HCT116 (cell line): Measurements from ENCODE around the gene DDA1. TPM values are rescaled to one million over a fixed set of nuclear protein-coding genes. Genes with fewer than 3 reads are reported as not detected.

Experiments used
- ATAC-seq: fragments of 200-7000 bp; cut with Tn5 transposase; 2 replicates; pipeline ENCODE4 v1.9.1; 2020; ENCODE audit warnings: mild to moderate bottlenecking, moderate library complexity
- BruUV-seq: library from RNA; stranded (reverse); fragments of 400-500 nt; replicated peaks from 2 replicates; lab custom pipeline; 2021; lab: Mats Ljungman, UMichigan
- CTCF ChIA-PET: fragments of 300-600 bp; sonication (Branson Sonifier 250); formaldehyde crosslinking; loops from one replicate; lab custom pipeline; 2021; ENCODE audit warnings: antibody characterized with exemption; lab: Charles Lee
- POLR2A ChIA-PET: fragments of 300-600, 350-600 bp; sonication (Branson Sonifier 250); formaldehyde crosslinking; loops from one replicate; lab custom pipeline; 2021; ENCODE audit warnings: antibody characterized with exemption; lab: Charles Lee
- RAD21 ChIA-PET, 2 experiments: fragments of 300-600 bp; sonication (Branson Sonifier 250); formaldehyde crosslinking; loops; one replicate each; lab custom pipeline; 2023; ENCODE audit warnings: low total read pairs in 2 of 2; ENCODE audit not compliant: uncharacterized antibody in 2 of 2, unreplicated experiment in 2 of 2, low non-redundant PET in 1 of 2; lab: Charles Lee
- DNase-seq: peaks from one replicate; pipeline ENCODE4 v3.0.0-alpha.2; 2010; ENCODE audit warnings: low read depth, low spot score
- H2AFZ ChIP-seq: fragments of 200-600 bp; shearing (Covaris generic), sonication (generic); 2 replicates; pipeline ENCODE4 v1.6.1; 2017; ENCODE audit warnings: low read depth, mixed run types, mixed read lengths, antibody characterized with exemption, low read length; ENCODE audit not compliant: poor library complexity, severe bottlenecking
- H3K27ac ChIP-seq: 2 replicates; pipeline ENCODE4 v1.5.1; 2012; ENCODE audit warnings: low read depth, low read length
- H3K27me3 ChIP-seq: fragments of 200-600 bp; sonication (generic); 2 replicates; pipeline ENCODE4 v1.6.1; 2016; ENCODE audit warnings: mixed run types, low read length, mixed read lengths; ENCODE audit not compliant: insufficient read depth
- H3K36me3 ChIP-seq, 2 experiments: fragments of 200-500 bp in 1 of 2; fragments of 200-600 bp in 1 of 2; sonication (Bioruptor generic) in 1 of 2; sonication (generic) in 1 of 2; 2 replicates each; pipeline versions ENCODE4 v1.5.1 to v1.6.1; 2014 to 2016; ENCODE audit warnings: low read length in 2 of 2, inconsistent platforms in 1 of 2, mixed read lengths in 1 of 2, mixed run types in 1 of 2; ENCODE audit not compliant: insufficient read depth in 2 of 2, control insufficient read depth in 1 of 2
- H3K4me1 ChIP-seq, 2 experiments: fragments of 200-600 bp in 1 of 2; sonication (generic) in 1 of 2; 2 replicates each; pipeline versions ENCODE4 v1.5.1 to v1.6.1; 2012 to 2017; ENCODE audit warnings: low read length in 2 of 2, inconsistent platforms in 1 of 2, mild to moderate bottlenecking in 1 of 2, mixed read lengths in 1 of 2, mixed run types in 1 of 2, moderate library complexity in 1 of 2; ENCODE audit not compliant: insufficient read depth in 2 of 2, control insufficient read depth in 1 of 2
- H3K4me2 ChIP-seq: fragments of 200-600 bp; sonication (generic); 2 replicates; pipeline ENCODE4 v1.6.1; 2017; ENCODE audit warnings: mixed run types, low read length, mixed read lengths
- H3K4me3 ChIP-seq, 2 experiments: fragments of 200-600 bp in 1 of 2; sonication (generic) in 1 of 2; replicated peaks in 1 of 2; 2 replicates each; pipeline ENCODE4 v1.5.1; 2011 to 2016; ENCODE audit warnings: low read length in 2 of 2, control low read depth in 1 of 2, low read depth in 1 of 2, mild to moderate bottlenecking in 1 of 2, mixed read lengths in 1 of 2, mixed run types in 1 of 2
- H3K79me2 ChIP-seq: fragments of 200-600 bp; sonication (generic); 2 replicates; pipeline ENCODE4 v1.6.1; 2017; ENCODE audit warnings: mild to moderate bottlenecking, mixed run types, low read length, moderate library complexity, mixed read lengths; ENCODE audit not compliant: insufficient read depth
- H3K9ac ChIP-seq: fragments of 200-600 bp; sonication (generic); 2 replicates; pipeline ENCODE4 v1.6.1; 2016; ENCODE audit warnings: low read length, mixed read lengths
- H3K9me2 ChIP-seq: fragments of 200-600 bp; sonication (generic), shearing (Covaris generic); 2 replicates; pipeline ENCODE4 v1.6.1; 2017; ENCODE audit warnings: mixed run types, mild to moderate bottlenecking, moderate library complexity; ENCODE audit not compliant: insufficient read depth
- H3K9me3 ChIP-seq, 2 experiments: fragments of 200-500 bp in 1 of 2; fragments of 200-600 bp in 1 of 2; sonication (Bioruptor generic) in 1 of 2; sonication (generic) in 1 of 2; 2 replicates each; pipeline ENCODE4 v1.6.1; 2014 to 2017; ENCODE audit warnings: low read length in 2 of 2, mixed read lengths in 2 of 2, inconsistent platforms in 1 of 2, low read depth in 1 of 2, mild to moderate bottlenecking in 1 of 2, mixed run types in 1 of 2, moderate library complexity in 1 of 2; ENCODE audit not compliant: control insufficient read depth in 1 of 2, insufficient read depth in 1 of 2
- H4K20me1 ChIP-seq: fragments of 200-600 bp; sonication (generic), shearing (Covaris generic); 2 replicates; pipeline ENCODE4 v1.6.1; 2017; ENCODE audit warnings: mixed run types, mild to moderate bottlenecking, moderate library complexity; ENCODE audit not compliant: insufficient read depth
- CBX3 ChIP-seq: IDR thresholded peaks from 2 replicates; pipeline ENCODE4 v1.6.1; 2012; ENCODE audit warnings: low read depth
- CEBPB ChIP-seq: IDR thresholded peaks from 2 replicates; pipeline ENCODE4 v1.6.1; 2012; ENCODE audit warnings: low read depth
- ELF1 ChIP-seq: IDR thresholded peaks from 2 replicates; pipeline ENCODE4 v1.6.1; 2012; ENCODE audit warnings: low read depth, borderline replicate concordance
- EZH2phosphoT487 ChIP-seq: fragments of 200-600 bp; IDR thresholded peaks from 2 replicates; pipeline ENCODE4 v1.6.1; 2018; ENCODE audit warnings: antibody characterized with exemption, borderline replicate concordance
- FOSL1 ChIP-seq: IDR thresholded peaks from 2 replicates; pipeline ENCODE4 v1.6.1; 2012; ENCODE audit warnings: low read depth
- JUND ChIP-seq: IDR thresholded peaks from 2 replicates; pipeline ENCODE4 v1.6.1; 2012
- POLR2A ChIP-seq: IDR thresholded peaks from 2 replicates; pipeline ENCODE4 v1.7.0; 2011; ENCODE audit warnings: borderline replicate concordance; ENCODE audit not compliant: insufficient read depth, insufficient read length; ENCODE audit errors: extremely low read depth
- POLR2AphosphoS5 ChIP-seq: IDR thresholded peaks from 2 replicates; pipeline ENCODE4 v1.6.1; 2011; ENCODE audit warnings: mild to moderate bottlenecking, low read depth, low read length, moderate library complexity
- RAD21 ChIP-seq: IDR thresholded peaks from 2 replicates; pipeline ENCODE4 v1.6.1; 2012; ENCODE audit warnings: low read depth, mild to moderate bottlenecking
- SIN3A ChIP-seq: IDR thresholded peaks from 2 replicates; pipeline ENCODE4 v1.6.1; 2012; ENCODE audit warnings: low read depth
- SP1 ChIP-seq: IDR thresholded peaks from 2 replicates; pipeline ENCODE4 v1.6.1; 2012; ENCODE audit warnings: low read depth
- SRF ChIP-seq: IDR thresholded peaks from 2 replicates; pipeline ENCODE4 v1.6.1; 2012; ENCODE audit warnings: low read depth
- intact Hi-C: fragments of 100-400 bp; cut with micrococcal nuclease; formaldehyde crosslinking; loops from 2 replicates; pipeline ENCODE4 v1.10.0; 2022
- total RNA-seq: library from RNA; stranded (reverse); gene quantifications from one replicate; pipeline ENCODE4 v1.2.1, GENCODE V29; 2021; ENCODE audit not compliant: unreplicated experiment
- TF ChIP-seq, protein P1 (sequence below): IDR thresholded peaks from 2 replicates; pipeline ENCODE4 v1.6.1; 2012
- TF ChIP-seq, protein P2 (sequence below), 3 experiments: fragments of 200-600 bp in 1 of 3; sonication (generic) in 1 of 3; IDR thresholded peaks in 2 of 3; conservative IDR thresholded peaks in 1 of 3; 2 replicates each; pipeline ENCODE4 v1.5.1; 2012 to 2017; ENCODE audit warnings: low read depth in 2 of 3, low read length in 2 of 3, antibody characterized with exemption in 1 of 3, borderline replicate concordance in 1 of 3, control low read depth in 1 of 3, mild to moderate bottlenecking in 1 of 3, mixed read lengths in 1 of 3, mixed run types in 1 of 3, moderate library complexity in 1 of 3; ENCODE audit not compliant: insufficient read depth in 1 of 3
- TF ChIP-seq, protein P3 (sequence below): IDR thresholded peaks from 2 replicates; pipeline ENCODE4 v1.6.1; 2011; ENCODE audit warnings: mild to moderate bottlenecking, low read length, moderate library complexity; ENCODE audit not compliant: insufficient replicate concordance; ENCODE audit errors: extremely low read depth

Gene DDA1
- total RNA-seq, 1 experiment from 2014 or later, result 68.6 TPM

DNA sequence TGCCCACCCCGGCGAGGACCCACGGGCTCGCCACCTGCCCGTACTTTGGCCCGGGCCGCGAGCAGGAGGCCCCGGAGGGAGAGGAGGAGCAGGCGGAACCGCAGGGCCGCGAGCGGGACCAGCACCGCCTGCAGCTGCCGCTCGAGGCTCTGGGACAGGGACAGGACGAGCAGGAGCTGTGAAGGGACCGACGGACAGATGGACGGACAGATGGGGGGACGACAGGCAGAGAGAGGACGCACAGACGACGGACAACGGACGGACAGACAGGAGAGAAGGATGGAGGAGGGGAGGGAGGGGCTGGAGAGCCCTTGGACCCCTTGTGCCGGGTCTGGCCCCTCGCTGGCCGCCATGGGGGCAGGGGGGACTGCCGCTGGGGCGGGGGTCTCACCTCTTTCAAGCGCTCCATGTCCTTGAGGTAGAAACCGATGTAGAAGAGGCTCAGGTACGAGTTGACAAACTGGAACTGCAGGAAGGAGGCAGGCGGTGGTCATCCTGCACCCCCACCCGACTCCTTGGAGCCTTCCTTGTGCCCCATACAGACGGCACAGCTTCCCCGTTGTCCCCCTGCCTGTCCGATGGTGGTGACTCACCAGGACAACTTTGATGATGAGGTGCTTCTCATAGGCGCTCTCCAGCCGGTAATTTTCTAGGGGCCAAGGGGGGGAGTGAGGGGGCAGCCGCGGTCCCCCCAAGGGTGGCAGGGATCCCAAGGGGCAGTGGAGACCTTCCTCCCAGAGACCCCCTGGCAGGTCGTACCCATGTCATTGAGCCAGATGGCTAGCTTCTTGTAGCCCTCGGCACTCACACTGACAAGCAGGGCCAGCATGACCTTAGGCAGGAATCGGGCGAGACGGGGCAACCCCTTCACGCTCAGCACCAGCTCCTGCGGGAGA, 20.3 kb downstream of the DDA1 start:
- ChIA-PET POLR2A (no interaction called here), RAD21 (no interaction called here), CTCF (no interaction called here)
- Histone ChIP-seq H3K9me3 (no peaks in the 10 kb centered on the region), H3K27ac (peak overlapping the region; percentile 52; the same call in 1 of the 2 replicates), H4K20me1 (no peaks in the 10 kb centered on the region), H3K4me2 (no peak overlapping the region), H3K36me3 (no peaks in the 10 kb centered on the region), H3K4me1 (peaks cover 16 to 39% of the 10 kb centered on the region in 2 experiments), H2AFZ (no peak overlapping the region), H3K4me3 (no peak overlapping the region), H3K79me2 (peaks cover 5% of the 10 kb centered on the region; the same call in 1 of the 2 replicates), H3K27me3 (no peaks in the 10 kb centered on the region), H3K9ac (no peak overlapping the region), H3K9me2 (no peaks in the 10 kb centered on the region)
- intact Hi-C loops, result no loop called here
- no peak for ATAC-seq
- no TSS peak for BruUV-seq
- TF ChIP-seq SIN3A, result no peak
- DNase-seq, result no peak

DNA sequence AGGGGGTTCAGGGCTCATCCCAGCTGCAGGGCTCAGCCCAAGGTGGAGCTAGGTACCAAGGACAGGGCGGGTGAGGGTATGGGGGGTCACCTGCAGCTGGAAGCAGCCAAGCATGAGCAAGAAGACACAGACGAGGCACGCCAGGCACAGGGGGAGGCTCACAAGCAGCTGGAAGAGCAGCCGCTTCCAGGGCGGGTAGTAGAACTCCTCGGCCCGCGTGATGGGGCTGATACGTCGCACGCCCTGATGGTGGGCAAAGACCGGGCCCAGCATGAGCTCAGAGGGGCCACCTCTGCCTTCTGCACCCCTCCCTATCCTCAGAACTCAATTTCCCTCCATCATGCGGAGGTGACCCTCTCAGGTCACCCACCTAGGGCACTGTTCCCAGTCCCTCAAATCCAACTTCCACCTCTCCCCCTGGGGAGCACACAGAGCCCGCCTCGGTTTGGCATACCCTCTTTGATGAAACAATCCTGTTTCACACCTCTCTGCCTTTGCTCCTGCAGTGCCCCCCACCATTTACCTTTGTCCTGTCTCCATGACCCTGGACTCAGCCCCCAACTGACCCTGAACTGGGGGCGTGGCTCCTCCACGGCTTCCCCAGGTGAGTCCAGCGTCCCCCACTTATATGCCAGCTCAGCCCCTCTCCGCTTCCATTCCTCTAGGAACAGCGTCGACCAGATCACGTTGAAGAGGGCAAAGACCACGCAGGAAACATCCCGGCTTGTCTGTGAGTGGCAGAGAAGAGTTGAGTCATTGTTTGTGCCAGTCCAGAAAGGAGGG, 21.1 kb downstream of the DDA1 start:
- POLR2A ChIA-PET, result no interaction called here
- Histone ChIP-seq H2AFZ (no peak overlapping the region), H3K4me2 (no peak overlapping the region), H3K27ac (no peak overlapping the region), H3K36me3 (no peaks in the 10 kb centered on the region), H3K79me2 (peaks cover 5% of the 10 kb centered on the region; the same call in 1 of the 2 replicates), H3K9me2 (no peaks in the 10 kb centered on the region), H4K20me1 (no peaks in the 10 kb centered on the region), H3K27me3 (no peaks in the 10 kb centered on the region), H3K4me3 (no peak overlapping the region), H3K4me1 (peaks cover 20 to 46% of the 10 kb centered on the region in 2 experiments), H3K9ac (no peak overlapping the region), H3K9me3 (no peaks in the 10 kb centered on the region)
- RAD21 ChIA-PET, result interaction anchor here in 1 of 2 experiments (0.6 kb wide), 1 partner anchor 59 kb away, joined by 5 read pairs; no protein-coding TSS in a partner anchor
- ATAC-seq (no peak), DNase-seq (no peak)
- no TSS peak for BruUV-seq
- intact Hi-C loops, result no loop called here
- CTCF ChIA-PET, result no interaction called here
- TF ChIP-seq CEBPB (no peak), POLR2AphosphoS5 (no peak), SP1 (no peak), EZH2phosphoT487 (no peak), CBX3 (no peak), SRF (no peak), ELF1 (no peak), POLR2A (no peak), FOSL1 (no peak), RAD21 (no peak), JUND (no peak)
- TF ChIP-seq, protein P1, sequence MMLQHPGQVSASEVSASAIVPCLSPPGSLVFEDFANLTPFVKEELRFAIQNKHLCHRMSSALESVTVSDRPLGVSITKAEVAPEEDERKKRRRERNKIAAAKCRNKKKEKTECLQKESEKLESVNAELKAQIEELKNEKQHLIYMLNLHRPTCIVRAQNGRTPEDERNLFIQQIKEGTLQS, result no peak
- TF ChIP-seq, protein P2, sequence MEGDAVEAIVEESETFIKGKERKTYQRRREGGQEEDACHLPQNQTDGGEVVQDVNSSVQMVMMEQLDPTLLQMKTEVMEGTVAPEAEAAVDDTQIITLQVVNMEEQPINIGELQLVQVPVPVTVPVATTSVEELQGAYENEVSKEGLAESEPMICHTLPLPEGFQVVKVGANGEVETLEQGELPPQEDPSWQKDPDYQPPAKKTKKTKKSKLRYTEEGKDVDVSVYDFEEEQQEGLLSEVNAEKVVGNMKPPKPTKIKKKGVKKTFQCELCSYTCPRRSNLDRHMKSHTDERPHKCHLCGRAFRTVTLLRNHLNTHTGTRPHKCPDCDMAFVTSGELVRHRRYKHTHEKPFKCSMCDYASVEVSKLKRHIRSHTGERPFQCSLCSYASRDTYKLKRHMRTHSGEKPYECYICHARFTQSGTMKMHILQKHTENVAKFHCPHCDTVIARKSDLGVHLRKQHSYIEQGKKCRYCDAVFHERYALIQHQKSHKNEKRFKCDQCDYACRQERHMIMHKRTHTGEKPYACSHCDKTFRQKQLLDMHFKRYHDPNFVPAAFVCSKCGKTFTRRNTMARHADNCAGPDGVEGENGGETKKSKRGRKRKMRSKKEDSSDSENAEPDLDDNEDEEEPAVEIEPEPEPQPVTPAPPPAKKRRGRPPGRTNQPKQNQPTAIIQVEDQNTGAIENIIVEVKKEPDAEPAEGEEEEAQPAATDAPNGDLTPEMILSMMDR (IDR thresholded peaks at IDR 0.05 in 2 of 3, conservative IDR thresholded peaks at IDR 0.05 in 1 of 3; ENCODE audit: borderline replicate concordance in 1 of 3, insufficient read depth in 1 of 3, low read depth in 2 of 3, low read length in 2 of 3), result no peak
- TF ChIP-seq, protein P3, sequence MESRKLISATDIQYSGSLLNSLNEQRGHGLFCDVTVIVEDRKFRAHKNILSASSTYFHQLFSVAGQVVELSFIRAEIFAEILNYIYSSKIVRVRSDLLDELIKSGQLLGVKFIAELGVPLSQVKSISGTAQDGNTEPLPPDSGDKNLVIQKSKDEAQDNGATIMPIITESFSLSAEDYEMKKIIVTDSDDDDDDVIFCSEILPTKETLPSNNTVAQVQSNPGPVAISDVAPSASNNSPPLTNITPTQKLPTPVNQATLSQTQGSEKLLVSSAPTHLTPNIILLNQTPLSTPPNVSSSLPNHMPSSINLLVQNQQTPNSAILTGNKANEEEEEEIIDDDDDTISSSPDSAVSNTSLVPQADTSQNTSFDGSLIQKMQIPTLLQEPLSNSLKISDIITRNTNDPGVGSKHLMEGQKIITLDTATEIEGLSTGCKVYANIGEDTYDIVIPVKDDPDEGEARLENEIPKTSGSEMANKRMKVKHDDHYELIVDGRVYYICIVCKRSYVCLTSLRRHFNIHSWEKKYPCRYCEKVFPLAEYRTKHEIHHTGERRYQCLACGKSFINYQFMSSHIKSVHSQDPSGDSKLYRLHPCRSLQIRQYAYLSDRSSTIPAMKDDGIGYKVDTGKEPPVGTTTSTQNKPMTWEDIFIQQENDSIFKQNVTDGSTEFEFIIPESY, result no peak
